Common myeloid progenitor, CD34-positive (primary cell): Measurements from ENCODE around the gene MERTK.
A peak's percentile ranks its signal among the peaks of the same experiment; 100 is the strongest.

Source experiments
- CTCF ChIA-PET: fragments of 350-600 bp; sonication (Branson Sonifier 250); formaldehyde crosslinking; loops from one replicate; lab custom pipeline; 2021; ENCODE audit warnings: antibody characterized with exemption; lab: Charles Lee
- POLR2A ChIA-PET: fragments of 350-600 bp; sonication (Branson Sonifier 250); formaldehyde crosslinking; loops from one replicate; lab custom pipeline; 2021; ENCODE audit warnings: antibody characterized with exemption; lab: Charles Lee
- DNase-seq, 3 donors: peaks; one replicate each; pipeline versions ENCODE4 v3.0.0 to v3.0.0-alpha.2; 2013
- H3K27ac ChIP-seq, 2 experiments: 1 replicate in 1 of 2; 2 replicates in 1 of 2; pipeline ENCODE4 v1.7.0; 2013; ENCODE audit warnings: inconsistent platforms in 2 of 2, low read length in 2 of 2, mild to moderate bottlenecking in 2 of 2, low read depth in 1 of 2, moderate library complexity in 1 of 2; ENCODE audit not compliant: severe bottlenecking in 2 of 2, insufficient read depth in 1 of 2, poor library complexity in 1 of 2
- H3K27me3 ChIP-seq, 5 experiments: replicated peaks in 2 of 5; 1 replicate in 3 of 5; 2 replicates in 2 of 5; pipeline versions ENCODE4 v1.6.1 to v1.7.0; 2013; ENCODE audit warnings: low read length in 4 of 5, mild to moderate bottlenecking in 2 of 5, moderate library complexity in 2 of 5, inconsistent platforms in 1 of 5; ENCODE audit not compliant: insufficient read depth in 5 of 5, control insufficient read depth in 4 of 5
- H3K36me3 ChIP-seq, 4 experiments: 1 replicate in 2 of 4; 2 replicates in 2 of 4; pipeline versions ENCODE4 v1.6.1 to v1.7.0; 2013; ENCODE audit warnings: low read length in 3 of 4, control low read depth in 1 of 4, mild to moderate bottlenecking in 1 of 4; ENCODE audit not compliant: control insufficient read depth in 4 of 4, insufficient read depth in 4 of 4
- H3K4me1 ChIP-seq, 4 experiments: 1 replicate in 3 of 4; 2 replicates in 1 of 4; pipeline versions ENCODE4 v1.6.1 to v1.7.1; 2013; ENCODE audit warnings: low read length in 3 of 4, mild to moderate bottlenecking in 3 of 4, control low read depth in 1 of 4, inconsistent platforms in 1 of 4, moderate library complexity in 1 of 4; ENCODE audit not compliant: control insufficient read depth in 4 of 4, insufficient read depth in 4 of 4; ENCODE audit errors: control extremely low read depth in 1 of 4
- H3K4me3 ChIP-seq, 7 experiments: 1 replicate in 4 of 7; 2 replicates in 3 of 7; pipeline versions ENCODE4 v1.5.1 to v1.7.0; 2013; ENCODE audit warnings: mild to moderate bottlenecking in 7 of 7, low read length in 6 of 7, moderate library complexity in 6 of 7, inconsistent platforms in 2 of 7, low read depth in 2 of 7, control low read depth in 1 of 7; ENCODE audit not compliant: insufficient read depth in 4 of 7, control insufficient read depth in 1 of 7; ENCODE audit errors: extremely low read depth in 1 of 7
- H3K9me3 ChIP-seq, 5 experiments: 1 replicate in 4 of 5; 2 replicates in 1 of 5; pipeline versions ENCODE4 v1.6.1 to v1.7.1; 2013; ENCODE audit warnings: low read length in 4 of 5, mild to moderate bottlenecking in 2 of 5, inconsistent platforms in 1 of 5, low read depth in 1 of 5, moderate library complexity in 1 of 5; ENCODE audit not compliant: control insufficient read depth in 4 of 5, insufficient read depth in 2 of 5; ENCODE audit errors: control extremely low read depth in 1 of 5
- WGBS: methylation state at CpG from one replicate; pipeline ENCODE4 v1.1.5; 2013; ENCODE audit not compliant: insufficient coverage; 5-methylcytosine and 5-hydroxymethylcytosine counted together

The MERTK gene

GRCh38 chr2:111917106-111917505 lies 18.7 kb downstream of the MERTK start:
- peaks cover 0 to 5% (median 2%) of the 10 kb centered on the region in 4 experiments for H3K36me3 ChIP-seq
- H3K27me3 ChIP-seq: no peaks in the 10 kb centered on the region
- ChIA-PET CTCF (interaction anchor here (0.8 to 1.1 kb wide), 2 partner anchors 17 to 23 kb away, joined by 3 read pairs; no protein-coding TSS in a partner anchor), POLR2A (no interaction called here)
- H3K9me3 ChIP-seq: no peaks in the 10 kb centered on the region
- H3K27ac ChIP-seq: no peak overlapping the region
- no peak overlapping the region for H3K4me3 ChIP-seq
- no CpG with 5 or more reads among the region's 3 CpGs for WGBS
- H3K4me1 ChIP-seq: peaks cover 0 to 10% (median 5%) of the 10 kb centered on the region in 4 experiments
- DNase-seq: no peak

- Histone ChIP-seq H3K4me3 (no peak overlapping the region), H3K27ac (no peak overlapping the region), H3K27me3 (no peaks in the 10 kb centered on the region), H3K9me3 (no peaks in the 10 kb centered on the region), H3K36me3 (peaks cover 0 to 8% (median 2%) of the 10 kb centered on the region in 4 experiments), H3K4me1 (peaks cover 0 to 10% (median 5%) of the 10 kb centered on the region in 4 experiments)
- peak in 1 of 3 donors; percentile 59 for DNase-seq
- WGBS: 86% methylated on average over 1 of the region's 1 CpG
- POLR2A ChIA-PET: no interaction called here
- CTCF ChIA-PET: interaction anchor here (0.6 to 2.8 kb wide), 7 partner anchors 8 to 31 kb away, joined by 3 to 10 read pairs (median 4); no protein-coding TSS in a partner anchor
These were observed 20.0 kb downstream of the MERTK start for GRCh38 chr2:111918383-111918806.

GRCh38 chr2:111919365-111919764 lies 21.0 kb downstream of the MERTK start:
- ChIA-PET CTCF (interaction anchor here (0.8 to 2.8 kb wide), 8 partner anchors 9 to 31 kb away, joined by 3 to 10 read pairs (median 4); no protein-coding TSS in a partner anchor), POLR2A (interaction anchor here (1.0 to 1.5 kb wide), 2 partner anchors 14 to 20 kb away, joined by 3 to 4 read pairs; no protein-coding TSS in a partner anchor)
- Histone ChIP-seq H3K4me1 (peaks cover 0 to 10% (median 5%) of the 10 kb centered on the region in 4 experiments), H3K9me3 (no peaks in the 10 kb centered on the region), H3K27me3 (no peaks in the 10 kb centered on the region), H3K36me3 (peaks cover 0 to 9% (median 2%) of the 10 kb centered on the region in 4 experiments), H3K4me3 (no peak overlapping the region), H3K27ac (no peak overlapping the region)
- WGBS: 75% methylated on average over 2 of the region's 2 CpGs
- DNase-seq: no peak

- no peak overlapping the region for H3K27ac ChIP-seq
- no peak for DNase-seq
- peaks cover 0 to 9% (median 3%) of the 10 kb centered on the region in 4 experiments for H3K36me3 ChIP-seq
- H3K4me1 ChIP-seq: peaks cover 0 to 10% (median 5%) of the 10 kb centered on the region in 4 experiments
- no peak overlapping the region for H3K4me3 ChIP-seq
- ChIA-PET CTCF (interaction anchor here (0.8 to 2.8 kb wide), 6 partner anchors 9 to 32 kb away, joined by 3 to 10 read pairs (median 4); no protein-coding TSS in a partner anchor), POLR2A (interaction anchor here (1.0 to 1.5 kb wide), 2 partner anchors 14 to 21 kb away, joined by 3 to 4 read pairs; no protein-coding TSS in a partner anchor)
- no peaks in the 10 kb centered on the region for H3K27me3 ChIP-seq
- no peaks in the 10 kb centered on the region for H3K9me3 ChIP-seq
- WGBS: 72% methylated on average over 5 of the region's 8 CpGs
These were observed 21.6 kb downstream of the MERTK start for GRCh38 chr2:111919794-111920608.

GRCh38 chr2:111923276-111923804 lies 24.9 kb downstream of the MERTK start:
- no peak overlapping the region for H3K4me3 ChIP-seq
- DNase-seq: no peak
- H3K27me3 ChIP-seq: no peaks in the 10 kb centered on the region
- CTCF ChIA-PET: interaction anchor here (1.3 to 2.1 kb wide), 2 partner anchors 20 to 31 kb away, joined by 3 to 4 read pairs; no protein-coding TSS in a partner anchor
- H3K4me1 ChIP-seq: peaks cover 0 to 10% (median 5%) of the 10 kb centered on the region in 4 experiments
- POLR2A ChIA-PET: no interaction called here
- WGBS: 81% methylated on average over 3 of the region's 4 CpGs
- peaks cover 0 to 8% (median 2%) of the 10 kb centered on the region in 4 experiments for H3K36me3 ChIP-seq
- no peaks in the 10 kb centered on the region for H3K9me3 ChIP-seq
- no peak overlapping the region for H3K27ac ChIP-seq

- DNase-seq: no peak
- WGBS: 88% methylated on average over 1 of the region's 3 CpGs
- Histone ChIP-seq H3K4me3 (no peak overlapping the region), H3K27ac (no peak overlapping the region), H3K9me3 (no peaks in the 10 kb centered on the region), H3K27me3 (no peaks in the 10 kb centered on the region), H3K4me1 (peaks cover 0 to 7% (median 5%) of the 10 kb centered on the region in 4 experiments), H3K36me3 (peaks cover 0 to 14% (median 7%) of the 10 kb centered on the region in 4 experiments)
- CTCF ChIA-PET: interaction anchor here (2.1 kb wide), 1 partner anchor 30 kb away, joined by 4 read pairs; no protein-coding TSS in a partner anchor
- POLR2A ChIA-PET: interaction anchor here (0.6 kb wide), 1 partner anchor 10 kb away, joined by 4 read pairs; no protein-coding TSS in a partner anchor
These were observed 26.3 kb downstream of the MERTK start for GRCh38 chr2:111924617-111925107.
